Natural killer cell treated with Interleukin-12 subunit alpha and Interleukin-12 subunit beta and Interleukin-15 and Interleukin-18, amount 100 ng/mL, for 72 hours (primary cell): Measurements from ENCODE around the gene IFIT3. TPM values are rescaled to one million over a fixed set of nuclear protein-coding genes. Genes with fewer than 3 reads are reported as not detected.
A peak's percentile ranks its signal among the peaks of the same experiment; 100 is the strongest.
"Not testable (repeated sequence)": the region's sequence is repeated elsewhere in the genome, so short reads cannot be mapped to it uniquely, and the experiment has no call there.

Source experiments
- ATAC-seq, 2 donors: fragments of 150-1000 bp; cut with Tn5 transposase in 1 of 2; sonication (Bioruptor Pico), chemical (Tn5 transposase) in 1 of 2; 2 replicates each; pipeline ENCODE4 v1.10.0; 2021
- DNase-seq: peaks from one replicate; pipeline ENCODE4 v3.0.0; 2022; ENCODE audit warnings: low spot score
- H3K27ac Mint-ChIP-seq, 2 donors: 1 replicate in 1 of 2; 2 replicates in 1 of 2; pipeline ENCODE4 v1.8.0; 2022; ENCODE audit warnings: mixed read lengths in 2 of 2, mild to moderate bottlenecking in 1 of 2, moderate library complexity in 1 of 2
- H3K27me3 Mint-ChIP-seq, 2 donors: 1 replicate in 1 of 2; 2 replicates in 1 of 2; pipeline ENCODE4 v1.8.0; 2022; ENCODE audit warnings: mixed read lengths in 2 of 2
- H3K36me3 Mint-ChIP-seq: one replicate; pipeline ENCODE4 v1.8.0; 2022; ENCODE audit warnings: mixed read lengths
- H3K4me1 Mint-ChIP-seq, 2 donors: 1 replicate in 1 of 2; 2 replicates in 1 of 2; pipeline ENCODE4 v1.8.0; 2022; ENCODE audit warnings: low read depth in 2 of 2, mixed read lengths in 2 of 2, mild to moderate bottlenecking in 1 of 2
- H3K4me3 Mint-ChIP-seq: one replicate; pipeline ENCODE4 v1.8.0; 2022; ENCODE audit warnings: mixed read lengths
- H3K9me3 Mint-ChIP-seq: 2 replicates; pipeline ENCODE4 v1.8.0; 2022; ENCODE audit warnings: mixed read lengths
- total RNA-seq, 2 donors: library from RNA; stranded (reverse); gene quantifications; one replicate each; pipeline ENCODE4 v1.2.3, GENCODE V29; 2022

The IFIT3 gene
- total RNA-seq, 2 donors from 2014 or later: 2.6 to 3.0 TPM

GRCh38 chr10:89331487-89332122 lies 3.8 kb downstream of the IFIT3 start:
- DNase-seq, ATAC-seq, H3K36me3 Mint-ChIP-seq, H3K27me3 Mint-ChIP-seq, H3K9me3 Mint-ChIP-seq: not testable (repeated sequence)
- H3K4me1 Mint-ChIP-seq: peaks cover 62 to 68% of the 10 kb centered on the region in 2 donors
- peak overlapping the region; percentile 88 for H3K4me3 Mint-ChIP-seq
- H3K27ac Mint-ChIP-seq: peak overlapping the region; percentile 67 to 81

DNA sequence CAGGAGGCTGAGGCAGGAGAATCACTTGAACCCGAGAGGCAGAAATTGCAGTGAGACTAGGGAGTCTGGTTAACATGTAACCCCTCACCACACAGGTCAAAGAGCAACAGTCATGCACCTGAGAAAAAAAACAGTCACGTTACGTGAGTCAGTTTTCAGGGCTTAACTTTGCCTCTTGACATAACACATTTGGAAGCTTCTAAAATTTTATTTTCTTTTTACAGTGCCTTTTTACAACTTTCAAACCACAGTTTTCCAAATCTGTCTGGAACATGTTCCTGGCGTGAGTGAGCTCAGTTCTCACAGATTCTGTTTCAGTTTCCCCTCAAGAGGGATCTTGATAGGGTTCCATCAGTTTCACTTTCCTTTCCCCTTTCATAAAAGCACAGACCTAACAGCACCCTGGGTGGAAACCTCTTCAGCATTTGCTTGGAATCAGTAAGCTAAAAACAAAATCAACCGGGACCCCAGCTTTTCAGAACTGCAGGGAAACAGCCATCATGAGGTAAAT lies 4.4 kb downstream of the IFIT3 start:
- Mint-ChIP-seq H3K36me3 (no peaks in the 10 kb centered on the region), H3K27ac (peak overlapping the region; percentile 67 to 81), H3K27me3 (peaks cover 0 to 8% of the 10 kb centered on the region in 2 donors), H3K9me3 (no peaks in the 10 kb centered on the region), H3K4me1 (peaks cover 63 to 70% of the 10 kb centered on the region in 2 donors), H3K4me3 (peak overlapping the region; percentile 88)
- ATAC-seq (peak; percentile 63 to 77), DNase-seq (no peak)

GRCh38 chr10:89335226-89335625 lies 7.4 kb downstream of the IFIT3 start:
- H3K36me3 Mint-ChIP-seq: peaks cover 17% of the 10 kb centered on the region
- H3K4me1 Mint-ChIP-seq: peaks cover 43 to 50% of the 10 kb centered on the region in 2 donors
- no peaks in the 10 kb centered on the region for H3K9me3 Mint-ChIP-seq

DNA sequence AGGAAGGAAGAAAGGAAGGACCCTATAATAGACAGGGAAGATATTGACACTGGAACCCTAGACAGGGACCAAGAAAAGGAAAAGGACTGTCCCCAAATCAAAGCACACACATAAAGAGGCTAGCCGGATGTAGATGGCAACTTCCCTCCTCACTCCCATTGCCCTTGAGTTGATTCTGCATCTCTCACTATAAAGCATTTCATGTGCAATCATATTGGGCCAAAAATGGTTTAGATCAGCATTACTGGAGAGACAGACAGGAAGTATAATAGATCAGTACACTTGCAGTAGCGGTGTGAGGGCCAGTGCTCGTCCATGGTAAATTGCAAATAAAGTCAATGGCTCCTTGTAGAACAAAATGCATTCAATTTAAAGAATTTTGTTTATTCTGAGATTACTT lies 8.4 kb downstream of the IFIT3 start:
- Mint-ChIP-seq H3K9me3 (no peaks in the 10 kb centered on the region), H3K27me3 (peaks cover 0 to 10% of the 10 kb centered on the region in 2 donors), H3K4me3 (no peak overlapping the region), H3K27ac (no peak overlapping the region), H3K4me1 (peaks cover 37 to 42% of the 10 kb centered on the region in 2 donors), H3K36me3 (peaks cover 22% of the 10 kb centered on the region)
- DNase-seq: no peak
- ATAC-seq: no peak

More at GRCh38 chr10:89335226-89335625, 7.4 kb downstream of the IFIT3 start:
- ATAC-seq (no peak), DNase-seq (no peak)
- Mint-ChIP-seq H3K27me3 (peaks cover 0 to 10% of the 10 kb centered on the region in 2 donors), H3K4me3 (peak overlapping the region; percentile 29), H3K27ac (no peak overlapping the region)

DNA sequence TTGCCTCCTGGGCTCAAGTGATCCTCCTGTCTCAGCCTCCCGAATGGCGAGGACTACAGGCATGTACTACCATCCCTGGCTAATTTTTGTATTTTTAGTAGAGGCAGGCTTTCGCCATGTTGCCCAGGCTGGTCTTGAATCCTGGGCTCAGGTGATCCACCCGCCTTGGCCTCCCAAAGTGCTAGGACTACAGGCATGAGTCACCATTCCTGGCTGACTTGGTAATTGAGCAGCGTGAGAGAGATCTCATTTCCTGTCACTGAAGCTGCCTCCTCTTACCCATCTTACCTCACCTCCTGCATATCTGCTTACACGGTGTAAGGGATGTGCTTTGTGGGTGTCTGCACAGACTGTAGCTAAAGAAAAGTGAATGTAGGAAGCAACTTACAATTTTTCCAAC lies 9.7 kb downstream of the IFIT3 start:
- ATAC-seq (peak in 1 of 2 donors; percentile 67), DNase-seq (peak; percentile 70)
- Mint-ChIP-seq H3K27ac (no peak overlapping the region), H3K9me3 (no peaks in the 10 kb centered on the region), H3K4me1 (peaks cover 33 to 37% of the 10 kb centered on the region in 2 donors), H3K36me3 (peaks cover 22% of the 10 kb centered on the region), H3K4me3 (no peak overlapping the region), H3K27me3 (peaks cover 0 to 10% of the 10 kb centered on the region in 2 donors)

- DNase-seq (no peak), ATAC-seq (no peak)
- Mint-ChIP-seq H3K27ac (no peak overlapping the region), H3K36me3 (peaks cover 22% of the 10 kb centered on the region), H3K9me3 (no peaks in the 10 kb centered on the region), H3K4me1 (peaks cover 23 to 27% of the 10 kb centered on the region in 2 donors), H3K27me3 (peaks cover 0 to 11% of the 10 kb centered on the region in 2 donors), H3K4me3 (no peak overlapping the region)
These were observed 10.9 kb downstream of the IFIT3 start for GRCh38 chr10:89338713-89339112.

- H3K36me3 Mint-ChIP-seq: peaks cover 22% of the 10 kb centered on the region
- H3K9me3 Mint-ChIP-seq: no peaks in the 10 kb centered on the region
- no peak overlapping the region for H3K4me3 Mint-ChIP-seq
- peaks cover 17 to 20% of the 10 kb centered on the region in 2 donors for H3K4me1 Mint-ChIP-seq
- DNase-seq: no peak
- H3K27me3 Mint-ChIP-seq: peaks cover 0 to 11% of the 10 kb centered on the region in 2 donors
- no peak for ATAC-seq
- no peak overlapping the region for H3K27ac Mint-ChIP-seq
These were observed 12.1 kb downstream of the IFIT3 start for GRCh38 chr10:89339875-89340274.

DNA sequence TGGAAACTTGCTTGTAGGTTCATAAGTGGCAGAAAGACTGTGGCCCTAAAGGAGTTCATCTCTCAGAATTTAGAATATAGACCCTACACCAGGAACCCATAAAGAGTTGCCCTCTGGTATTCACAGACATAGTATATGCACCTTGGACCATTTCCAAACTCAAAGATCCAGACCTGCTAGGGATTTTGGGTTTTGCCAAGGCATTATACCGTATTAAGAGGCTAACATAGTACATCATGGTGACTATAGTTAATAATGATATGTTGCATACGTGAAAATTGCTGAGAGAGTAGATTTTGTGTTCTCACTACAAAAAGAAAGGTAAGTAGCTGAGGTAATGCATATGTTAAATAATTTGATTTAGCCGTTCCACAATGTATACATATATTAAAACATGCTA lies 13.9 kb downstream of the IFIT3 start:
- no peak for DNase-seq
- Mint-ChIP-seq H3K4me3 (no peak overlapping the region), H3K27me3 (peaks cover 6 to 13% of the 10 kb centered on the region in 2 donors), H3K9me3 (no peaks in the 10 kb centered on the region), H3K4me1 (peaks cover 7 to 12% of the 10 kb centered on the region in 2 donors), H3K27ac (no peak overlapping the region), H3K36me3 (peaks cover 22% of the 10 kb centered on the region)
- ATAC-seq: no peak

DNA sequence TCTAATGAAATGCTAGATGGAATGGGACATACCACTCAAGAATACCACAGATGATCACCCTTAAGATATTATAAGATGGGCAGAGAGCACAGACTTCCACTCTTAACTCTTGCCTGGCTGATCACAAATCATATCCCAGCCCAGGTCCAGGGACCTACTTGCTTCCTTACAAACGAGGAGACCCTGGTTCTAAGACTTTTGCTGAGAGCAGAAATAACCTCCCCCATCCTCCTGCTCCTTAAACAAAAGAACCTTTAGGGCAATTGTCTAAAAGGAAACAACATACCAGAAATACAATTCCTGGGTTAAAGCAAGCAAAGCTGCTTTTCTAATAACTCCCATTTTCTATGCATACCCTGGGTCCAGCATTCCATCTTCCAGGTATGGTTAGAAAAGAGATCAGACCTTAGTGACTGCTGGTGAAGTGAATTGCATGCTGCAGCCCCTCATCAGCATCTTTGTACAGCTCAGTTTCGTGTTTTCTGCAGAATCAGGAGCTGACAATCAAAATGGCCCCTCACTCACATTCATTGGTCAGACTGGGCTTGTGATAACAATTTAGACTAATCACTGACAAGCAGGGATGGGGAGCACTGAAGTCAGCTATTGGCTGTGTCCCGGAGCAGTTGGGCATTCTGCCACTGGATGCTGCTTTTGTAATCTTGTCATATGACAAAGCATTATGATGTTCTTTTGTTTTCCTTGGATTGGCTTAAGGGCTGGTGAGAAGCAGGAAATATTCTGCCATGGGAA lies 14.6 kb downstream of the IFIT3 start:
- Mint-ChIP-seq H3K4me3 (no peak overlapping the region), H3K27me3 (peaks cover 10 to 11% of the 10 kb centered on the region in 2 donors), H3K4me1 (peaks cover 3 to 4% of the 10 kb centered on the region in 2 donors), H3K9me3 (no peaks in the 10 kb centered on the region), H3K27ac (no peak overlapping the region), H3K36me3 (peaks cover 22% of the 10 kb centered on the region)
- DNase-seq: no peak
- ATAC-seq: no peak

- Mint-ChIP-seq H3K27ac (no peak overlapping the region), H3K9me3 (no peaks in the 10 kb centered on the region), H3K27me3 (peaks cover 10 to 11% of the 10 kb centered on the region in 2 donors), H3K4me1 (no peaks in the 10 kb centered on the region), H3K36me3 (peaks cover 22% of the 10 kb centered on the region), H3K4me3 (no peak overlapping the region)
- no peak for DNase-seq
- no peak for ATAC-seq
These were observed 15.4 kb downstream of the IFIT3 start for GRCh38 chr10:89343089-89343767.

DNA sequence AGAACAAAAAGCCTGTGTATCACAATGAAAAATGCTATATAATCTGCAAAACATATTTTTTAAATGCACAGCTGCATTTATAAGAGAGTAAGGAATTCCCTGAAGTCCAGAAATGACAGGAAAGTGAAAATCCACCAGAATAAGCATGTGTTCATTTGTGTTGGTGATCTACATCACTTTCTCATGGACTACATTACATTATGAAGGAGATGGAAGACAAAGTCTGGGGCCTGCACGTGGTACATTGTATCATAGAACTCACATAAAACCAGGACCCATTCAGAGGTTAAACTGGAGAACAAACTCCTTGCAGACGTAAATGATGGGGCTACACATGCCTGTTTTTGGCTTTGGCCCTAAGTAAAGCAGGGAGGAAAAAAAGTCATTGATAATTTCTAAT lies 16.4 kb downstream of the IFIT3 start:
- no peak for DNase-seq
- Mint-ChIP-seq H3K9me3 (no peaks in the 10 kb centered on the region), H3K4me3 (no peak overlapping the region), H3K36me3 (peaks cover 13% of the 10 kb centered on the region), H3K27ac (no peak overlapping the region), H3K4me1 (no peaks in the 10 kb centered on the region), H3K27me3 (peaks cover 11% of the 10 kb centered on the region in 2 donors)
- no peak for ATAC-seq

DNA sequence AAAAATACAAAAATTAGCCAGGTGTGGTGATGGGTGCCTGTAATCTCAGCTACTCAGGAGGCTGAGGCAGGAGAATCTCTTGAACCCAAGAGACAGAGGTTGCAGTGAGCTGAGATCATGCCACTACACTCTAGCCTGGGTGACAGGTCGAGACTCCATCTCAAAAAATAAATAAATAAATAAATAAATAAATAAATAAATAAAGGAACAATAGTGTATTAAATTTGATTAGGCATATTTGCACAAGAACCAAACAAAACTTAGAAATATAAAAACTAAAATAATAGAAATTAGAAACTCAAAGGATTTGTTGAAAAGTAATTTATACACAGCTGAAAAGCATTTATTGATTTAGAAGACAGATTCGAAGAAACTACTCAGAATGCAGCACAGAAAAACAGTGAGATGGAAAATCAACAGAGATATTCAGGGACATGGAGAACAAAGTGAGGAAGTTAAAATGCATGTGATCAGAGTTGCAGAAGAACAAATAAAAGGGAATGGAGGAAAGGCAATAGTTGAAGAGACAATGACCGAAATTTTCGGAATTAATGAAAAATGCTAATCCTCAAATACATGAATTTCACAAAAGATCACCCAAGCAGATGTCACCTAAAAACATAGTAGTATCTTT lies 17.7 kb downstream of the IFIT3 start:
- peaks cover 4% of the 10 kb centered on the region for H3K36me3 Mint-ChIP-seq
- no peak overlapping the region for H3K27ac Mint-ChIP-seq
- DNase-seq (no peak), ATAC-seq (no peak)
- H3K9me3 Mint-ChIP-seq: no peaks in the 10 kb centered on the region
- H3K4me1 Mint-ChIP-seq: peaks cover 0 to 1% of the 10 kb centered on the region in 2 donors
- no peak overlapping the region for H3K4me3 Mint-ChIP-seq
- H3K27me3 Mint-ChIP-seq: peaks cover 11 to 13% of the 10 kb centered on the region in 2 donors
